Measurements from ENCODE around the gene QPRT.
"Not testable (repeated sequence)": the region's sequence is repeated elsewhere in the genome, so short reads cannot be mapped to it uniquely, and the experiment has no call there.

QPRT gene

GRCh38 chr16:29694384-29695195 is 15.6 kb downstream of the QPRT start:
- DNase-seq = no peak

- DNase-seq = not testable (repeated sequence)
Observed at GRCh38 chr16:29695675-29696074, 16.7 kb downstream of the QPRT start.

- DNase-seq = no peak
Observed at GRCh38 chr16:29696881-29697331, 17.9 kb downstream of the QPRT start.

- DNase-seq = no peak
Observed at GRCh38 chr16:29697391-29697790, 18.4 kb downstream of the QPRT start.

- no peak for DNase-seq
Observed at GRCh38 chr16:29698042-29698441, 19.1 kb downstream of the QPRT start.

- no peak for DNase-seq
Observed at GRCh38 chr16:29698484-29699323, 19.7 kb downstream of the QPRT start.

DNA sequence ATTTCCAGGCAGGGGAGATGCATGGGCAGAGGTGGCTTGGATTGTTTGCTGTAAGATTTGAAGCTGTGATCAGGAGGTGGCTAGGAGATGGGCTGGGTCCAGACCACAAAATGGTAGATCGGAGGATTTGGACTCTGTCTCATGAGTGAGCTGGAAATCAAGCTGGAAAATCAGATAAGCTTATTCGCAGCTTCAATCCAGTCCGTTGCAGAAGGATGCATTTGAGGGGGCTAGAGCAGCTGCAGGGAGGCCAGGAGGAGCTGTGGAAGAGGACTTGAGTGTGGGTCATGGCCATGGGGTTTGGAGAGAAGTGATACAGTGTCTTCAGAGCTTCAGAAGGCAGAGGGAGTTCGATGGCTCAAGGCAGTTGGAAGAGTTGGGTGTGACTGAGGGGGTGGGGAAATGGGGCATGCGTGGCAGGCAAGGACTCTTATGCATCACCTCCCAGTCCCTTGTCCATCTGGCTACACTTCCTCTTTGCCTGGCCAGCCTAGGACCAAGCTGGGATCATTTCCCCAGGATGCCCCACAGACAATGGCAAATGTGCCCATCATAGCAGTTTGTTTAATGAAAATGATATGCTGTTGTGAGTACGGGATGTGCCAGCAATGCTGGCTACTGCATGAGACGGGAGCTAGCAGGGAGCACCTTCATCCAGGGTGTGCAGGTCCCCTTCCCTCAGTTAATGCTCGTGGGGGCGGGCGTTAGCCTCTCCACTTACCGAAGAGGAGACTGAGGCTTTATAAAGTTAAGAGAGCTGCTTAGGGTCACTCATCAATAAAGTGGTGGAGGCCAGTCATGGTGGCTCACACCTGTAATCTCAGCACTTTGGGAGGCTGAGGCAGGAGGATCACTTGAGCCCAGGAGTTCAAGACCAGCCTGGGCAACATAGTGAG is 20.6 kb downstream of the QPRT start:
- DNase-seq = peak; percentile 26 to 48 (median 34)

- DNase-seq = peak; percentile 84 to 90 (median 86)
Observed at GRCh38 chr16:29700253-29700987, 21.4 kb downstream of the QPRT start.

DNA sequence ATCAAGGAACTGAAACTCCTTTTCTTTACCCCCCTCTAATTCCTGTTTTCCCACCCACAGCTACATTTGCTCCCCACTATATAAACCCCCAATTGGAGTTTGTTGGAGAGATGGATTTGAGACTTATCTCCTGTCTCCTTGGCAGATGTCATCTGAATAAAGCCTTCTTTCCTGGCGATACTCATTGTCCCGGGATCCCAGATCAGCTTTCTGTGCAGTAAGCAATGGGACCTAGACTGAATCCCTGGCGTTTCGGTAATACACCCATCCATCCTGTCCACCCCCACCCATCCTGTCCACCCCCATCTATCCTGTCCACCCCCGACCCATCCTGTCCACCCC is 22.2 kb downstream of the QPRT start:
- DNase-seq = no peak

- no peak for DNase-seq
Observed at GRCh38 chr16:29702269-29702668, 23.3 kb downstream of the QPRT start.

DNA sequence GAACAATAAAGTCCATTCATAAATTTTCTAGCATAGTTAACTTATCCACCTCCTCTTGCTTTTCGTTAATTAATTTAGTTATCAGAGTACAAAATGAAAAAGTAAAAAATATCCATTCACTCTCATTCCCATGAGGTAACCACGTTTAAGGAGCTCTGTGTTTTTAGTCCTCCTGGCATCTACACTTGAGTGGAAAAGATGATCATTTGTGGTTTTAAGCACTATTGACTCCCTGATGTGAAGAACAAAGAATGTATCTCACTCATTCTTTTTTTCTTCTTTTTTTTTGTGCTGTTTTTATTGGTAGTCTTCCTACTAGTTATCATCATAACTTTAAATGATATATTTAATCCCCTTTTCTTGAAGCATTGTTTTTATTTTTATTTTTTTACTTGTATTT is 26.1 kb downstream of the QPRT start:
- no peak for DNase-seq

- DNase-seq = not testable (repeated sequence)
Observed at GRCh38 chr16:29707160-29707559, 28.2 kb downstream of the QPRT start.

DNA sequence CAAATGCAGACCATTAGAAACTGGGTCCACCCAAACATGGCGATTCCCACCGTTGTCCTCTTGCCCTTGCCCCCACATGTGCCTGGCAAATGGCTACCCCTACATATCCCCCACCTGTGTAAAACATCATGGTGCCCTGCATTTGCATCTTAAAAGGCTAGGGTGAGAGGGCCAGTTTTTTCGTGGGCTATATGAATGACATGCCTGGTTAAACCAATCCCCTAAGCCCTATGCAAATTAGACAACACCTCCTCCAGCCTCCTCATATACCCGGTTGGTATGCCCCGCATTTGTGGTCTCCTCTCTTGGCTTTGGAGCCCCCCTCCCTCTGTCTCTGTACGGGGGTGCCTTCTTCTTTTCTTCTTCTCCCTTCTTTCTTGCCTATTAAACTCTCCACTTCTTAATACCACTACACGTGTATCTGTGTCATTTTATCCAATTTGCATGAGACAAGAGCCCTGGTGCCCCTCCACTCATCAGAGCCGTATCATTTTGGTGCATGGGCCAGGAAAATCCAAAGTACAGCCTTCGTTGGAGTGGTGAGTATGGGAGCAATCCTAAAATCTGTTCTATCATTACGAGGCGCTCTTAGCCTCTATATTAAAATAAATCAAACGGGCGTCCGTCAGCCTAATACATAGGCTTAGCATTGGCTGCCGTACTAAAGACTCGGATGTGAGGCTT is 30.1 kb downstream of the QPRT start:
- DNase-seq = no peak

DNA sequence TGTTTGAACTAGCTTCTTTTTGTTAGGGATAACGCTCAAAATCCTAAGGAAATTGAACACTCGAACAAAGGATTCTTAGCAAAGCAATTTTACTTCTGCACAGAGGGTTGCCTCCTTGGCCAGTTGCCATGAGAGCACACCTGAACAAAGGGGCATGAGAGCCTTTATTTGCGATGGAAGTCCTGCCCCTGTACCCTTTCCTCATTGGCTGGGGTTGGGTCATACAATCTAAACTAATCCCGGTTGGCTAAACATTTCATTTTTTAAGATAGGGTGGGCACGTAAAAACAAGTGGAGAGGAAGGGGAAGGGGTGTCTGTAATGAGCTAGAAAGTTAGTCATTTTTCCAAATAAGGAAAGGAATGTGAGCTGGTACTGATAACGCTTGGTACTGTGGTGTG is 30.7 kb downstream of the QPRT start:
- not testable (repeated sequence) for DNase-seq

DNA sequence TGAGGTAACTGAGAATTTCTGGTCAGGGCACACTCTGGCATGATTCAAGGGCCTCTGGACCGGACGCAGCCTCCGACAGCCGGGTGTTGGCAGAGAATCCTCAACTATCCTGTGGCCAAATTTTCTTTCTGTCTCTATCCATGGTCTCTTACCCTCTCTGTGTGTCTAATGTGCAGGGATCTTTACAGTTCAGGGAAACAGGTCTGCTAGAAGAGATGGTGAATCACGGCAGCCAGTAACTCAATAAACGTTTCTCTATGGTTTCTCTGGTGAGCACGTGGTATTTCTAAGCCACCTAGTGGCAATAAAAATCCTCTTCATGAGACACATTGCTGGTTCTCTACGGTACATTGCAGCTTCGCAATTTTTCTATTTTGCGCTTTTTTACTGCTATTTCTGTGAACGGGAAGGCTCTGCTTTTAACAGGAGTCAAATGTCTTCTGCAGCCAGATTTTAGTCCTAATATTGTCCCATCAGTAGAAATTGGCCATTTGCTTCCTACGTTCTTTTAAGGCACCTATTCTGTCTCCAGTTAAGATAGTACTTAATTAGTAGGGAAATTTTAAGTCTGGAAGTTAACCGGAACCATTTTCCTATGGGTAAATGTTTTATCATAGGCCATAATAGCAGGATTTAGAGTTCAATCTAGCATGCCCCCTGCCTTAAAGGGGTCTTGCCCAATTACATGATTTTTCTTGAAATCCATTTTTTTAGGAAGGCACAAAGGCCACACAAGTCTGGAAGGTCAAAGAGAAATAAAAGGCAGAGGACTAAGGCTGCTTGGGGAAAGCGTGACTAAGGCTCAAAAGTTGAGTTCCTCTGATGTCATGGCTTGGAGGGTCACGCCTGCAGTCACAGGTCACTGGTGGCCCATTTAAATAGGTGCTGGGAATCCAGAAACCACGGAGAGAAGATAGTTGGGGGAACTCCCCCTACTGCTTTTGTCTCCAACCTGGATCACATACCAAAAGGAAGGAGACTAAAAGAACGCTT is 31.5 kb downstream of the QPRT start:
- peak; percentile 63 to 82 (median 70) for DNase-seq

- DNase-seq = no peak
Observed at GRCh38 chr16:29712809-29713208, 33.8 kb downstream of the QPRT start.

DNA sequence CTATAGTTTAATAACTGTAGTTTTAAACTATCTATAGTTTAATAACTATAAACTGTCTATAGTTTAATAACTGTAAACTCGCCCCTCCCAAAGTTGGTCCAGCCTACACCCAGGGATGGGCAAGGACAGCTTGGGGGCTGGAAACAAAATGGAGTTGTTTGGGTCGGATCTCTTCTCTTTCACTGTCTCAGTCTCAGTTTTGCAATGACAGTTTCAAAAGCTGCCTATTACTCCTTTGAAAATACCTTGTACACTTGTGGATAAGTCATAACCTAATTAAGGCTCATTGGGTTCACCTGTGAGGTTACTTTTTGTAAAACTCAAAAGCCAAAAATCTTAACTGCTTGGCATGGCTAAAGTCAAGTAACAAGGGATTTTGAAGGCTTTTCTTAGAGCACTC is 35.4 kb downstream of the QPRT start:
- DNase-seq = no peak

DNA sequence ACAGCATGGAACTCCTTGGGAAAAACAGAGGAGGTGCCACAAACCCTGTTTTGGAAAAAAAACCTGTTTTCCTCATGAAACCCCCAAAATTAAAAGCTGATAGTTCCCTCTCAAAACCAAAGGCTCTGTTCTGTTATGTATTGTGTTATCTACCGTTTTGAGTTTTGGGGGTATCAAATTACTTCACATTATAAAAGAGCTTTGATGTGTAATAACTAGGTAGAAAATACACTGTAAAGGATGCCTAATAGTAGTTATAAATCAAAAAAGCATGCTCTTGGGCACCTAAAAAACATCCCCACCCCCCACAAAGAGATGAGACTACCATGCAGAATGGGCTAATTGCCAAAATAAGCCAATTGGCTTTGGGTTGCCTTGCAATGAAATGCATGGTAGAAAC is 36.0 kb downstream of the QPRT start:
- no peak for DNase-seq

DNA sequence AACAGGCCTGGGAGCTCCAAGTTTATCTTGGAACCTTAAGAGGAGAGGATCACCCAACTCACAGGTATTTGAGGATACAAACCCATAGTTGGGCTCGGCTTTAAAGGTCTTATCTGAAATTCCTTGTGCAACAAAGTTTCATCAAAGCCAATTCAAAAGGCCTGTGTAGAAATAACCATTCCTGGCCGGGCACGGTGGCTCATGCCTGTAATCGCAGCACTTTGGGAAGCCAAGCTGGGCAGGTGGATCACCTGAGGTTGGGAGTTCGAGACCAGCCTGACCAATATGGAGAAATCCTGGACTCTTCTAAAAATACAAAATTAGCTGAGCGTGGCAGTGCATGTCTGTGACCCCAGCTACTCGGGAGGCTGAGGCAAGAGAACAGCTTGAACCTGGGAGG is 38.1 kb downstream of the QPRT start:
- no peak for DNase-seq

- no peak for DNase-seq
Observed at GRCh38 chr16:29719063-29719462, 40.1 kb downstream of the QPRT start.

Measured in suppressor macrophage (primary cell).